NCI-H1417 (cell line): ENCODE results near the gene GEMIN4.
"Not testable (repeated sequence)": the region's sequence is repeated elsewhere in the genome, so short reads cannot be mapped to it uniquely, and the experiment has no call there.

Experiments
- DNase-seq, 3 experiments: peaks; one replicate each; lab custom pipeline; 2025; lab: John Stamatoyannopoulos, UW

GEMIN4 gene

DNA sequence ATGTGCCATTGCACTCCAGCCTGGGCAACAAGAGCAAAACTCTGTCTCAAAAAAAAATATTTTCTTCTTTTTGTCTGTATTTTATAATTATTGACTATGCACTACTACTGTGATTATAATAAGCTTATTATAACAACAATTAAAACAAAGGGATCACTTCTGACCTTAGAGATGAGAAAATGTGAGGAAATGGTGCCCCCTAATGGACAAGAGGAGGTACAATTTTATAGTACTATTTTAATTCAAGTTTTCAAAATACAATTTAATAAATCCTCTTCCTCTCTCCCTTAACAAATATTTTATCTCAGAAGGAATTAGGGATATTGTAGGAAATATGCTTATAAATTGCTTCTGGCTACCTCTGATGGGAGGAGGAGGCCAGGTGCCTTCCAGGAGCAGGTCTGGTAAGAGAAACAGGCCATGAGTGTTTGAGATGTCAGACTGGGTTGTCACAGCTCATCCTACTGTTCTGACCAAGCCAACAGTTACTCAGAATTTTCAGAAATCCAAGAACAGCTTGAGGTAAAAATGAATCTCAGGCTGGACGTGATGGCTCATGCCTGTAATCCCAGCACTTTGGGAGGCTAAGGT, 51.5 kb downstream of the GEMIN4 start:
- peak in 2 of 3 experiments; percentile 2 to 31 for DNase-seq

DNA sequence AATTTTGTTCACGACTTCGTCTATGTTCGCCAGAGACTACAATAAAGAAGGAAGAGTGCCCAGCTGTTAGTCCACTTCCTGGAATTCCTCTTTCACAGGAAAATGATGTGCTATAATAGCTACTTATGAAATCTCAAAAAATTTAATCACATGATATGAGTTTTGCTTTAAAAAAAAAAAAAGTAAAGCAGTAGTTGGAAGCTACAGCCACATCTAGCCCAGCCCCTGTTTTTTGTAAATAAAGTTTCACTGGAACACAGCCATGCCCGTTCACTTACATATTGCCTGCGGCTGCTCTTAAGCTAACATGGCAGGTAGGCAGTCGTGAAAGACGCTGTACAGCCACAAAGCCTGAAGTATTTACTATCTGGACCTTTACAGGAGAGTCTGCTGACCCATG, 52.7 kb downstream of the GEMIN4 start:
- DNase-seq: no peak

DNA sequence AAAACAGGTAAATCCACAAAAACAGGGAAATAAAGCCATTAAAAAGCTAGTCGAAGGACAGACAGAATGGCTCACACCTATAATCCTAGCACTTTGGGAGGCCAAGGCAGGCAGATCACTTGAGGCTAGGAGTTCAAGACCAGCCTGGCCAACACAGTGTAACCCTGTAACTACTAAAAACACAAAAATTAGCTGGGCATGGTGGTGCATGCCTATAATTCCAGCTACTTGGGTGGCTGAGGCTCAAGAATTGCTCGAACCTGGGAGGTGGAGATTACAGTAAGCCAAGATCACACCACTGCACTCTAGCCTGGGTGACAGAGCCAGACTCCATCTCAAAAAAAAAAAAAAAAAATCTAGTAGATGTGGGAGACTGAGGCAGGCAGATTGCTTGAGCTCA, 54.0 kb downstream of the GEMIN4 start:
- not testable (repeated sequence) for DNase-seq

DNA sequence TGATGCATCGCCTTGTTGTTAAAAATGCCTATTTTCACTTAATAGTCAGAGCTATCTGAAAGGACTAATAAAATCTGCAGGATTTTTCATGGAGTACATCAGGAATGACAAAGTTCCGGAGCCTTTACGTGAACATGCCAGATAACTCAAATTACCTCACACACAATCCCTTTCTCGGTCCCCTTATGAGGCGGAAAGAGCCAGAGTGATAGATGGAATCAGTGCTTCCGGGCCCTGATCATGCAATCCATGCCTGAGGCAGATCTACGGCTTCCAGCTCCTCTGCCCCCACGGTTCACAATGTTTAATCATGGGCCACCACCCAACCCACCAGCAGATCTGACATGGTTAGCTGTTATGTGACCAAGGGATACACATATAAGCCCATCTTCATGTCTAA, 54.4 kb downstream of the GEMIN4 start:
- no peak for DNase-seq

DNA sequence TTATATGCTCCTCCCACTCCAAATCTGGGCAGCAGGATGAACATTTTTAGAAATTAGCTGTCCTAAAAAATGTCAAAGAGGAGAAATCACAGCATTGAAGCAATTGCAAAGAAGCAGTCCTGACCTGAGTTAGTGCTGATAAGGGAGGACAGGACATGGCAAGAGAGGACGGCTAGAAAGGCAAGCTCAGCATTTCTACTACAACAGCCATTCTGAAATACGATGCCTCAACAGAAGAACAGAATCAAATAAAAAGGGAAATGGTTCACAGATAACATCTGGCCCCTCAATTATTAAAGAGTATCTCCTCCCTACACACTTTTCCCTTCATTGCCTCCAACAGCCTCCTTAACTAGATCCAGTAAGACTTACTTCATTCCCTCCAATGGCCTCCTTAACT, 55.7 kb downstream of the GEMIN4 start:
- no peak for DNase-seq
